GM13977 (cell line): ENCODE measurements around the gene CD180.

Source experiments
- DNase-seq: peaks from one replicate; pipeline ENCODE4 v3.0.0; 2012; ENCODE audit warnings: low spot score
- in situ Hi-C: fragments of 300-500 bp; cut with MboI; formaldehyde crosslinking; loops from one replicate; pipeline ENCODE4 v1.12.0; 2022; ENCODE audit warnings: low sequenced_read_pairs, low pct_unique_long_range_greater_than_20kb, mixed read lengths, inconsistent platforms; ENCODE audit not compliant: unreplicated experiment
- TF ChIP-seq, protein P1 (sequence below): IDR thresholded peaks from 2 replicates; pipeline ENCODE4 v1.5.1; 2012; ENCODE audit warnings: mild to moderate bottlenecking, control low read depth; ENCODE audit not compliant: insufficient read depth; ENCODE audit errors: extremely low read depth, missing control alignments

CD180 gene

DNA sequence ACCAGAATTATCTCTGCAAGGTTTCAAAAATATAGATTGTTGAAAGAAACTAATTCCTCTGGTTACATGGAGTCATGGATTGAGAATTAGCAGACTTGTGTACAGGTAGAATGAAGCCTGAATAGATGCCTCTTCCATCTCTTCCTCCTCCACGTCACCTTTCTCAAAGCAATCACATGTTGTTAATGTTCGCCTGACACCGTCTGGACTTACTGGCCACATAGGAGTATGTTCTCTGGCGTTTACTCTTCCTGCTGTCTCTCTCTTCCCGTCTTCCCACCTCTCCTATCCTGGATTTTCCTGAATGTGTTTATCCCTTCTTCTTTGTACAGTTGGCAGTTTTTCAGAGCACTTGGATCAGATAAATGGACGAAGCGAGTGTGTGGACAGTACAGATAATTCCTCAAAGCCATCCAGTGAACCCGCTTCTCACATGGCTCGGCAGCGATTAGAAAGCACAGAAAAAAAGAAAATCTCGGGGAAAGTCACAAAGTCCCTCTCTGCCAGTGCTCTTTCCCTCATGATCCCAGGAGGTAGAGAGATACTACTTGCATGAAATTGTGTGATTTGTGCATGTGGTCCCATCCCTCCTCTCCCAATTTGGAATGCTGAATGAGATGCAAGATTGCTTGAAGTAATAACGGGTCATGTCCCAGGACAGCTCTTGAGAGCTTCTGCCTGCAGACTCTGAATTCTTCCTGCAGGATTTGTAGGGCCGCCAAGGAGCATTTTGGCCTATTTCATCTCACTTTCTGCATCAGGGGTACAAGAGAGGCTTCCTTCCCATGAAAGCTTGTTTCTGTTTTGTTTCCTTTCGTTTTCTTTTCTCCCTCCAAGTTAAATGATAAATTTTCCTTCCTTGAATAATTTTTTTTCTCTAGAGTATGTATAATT lies 47.3 kb downstream of the CD180 start:
- TF ChIP-seq, protein P1, sequence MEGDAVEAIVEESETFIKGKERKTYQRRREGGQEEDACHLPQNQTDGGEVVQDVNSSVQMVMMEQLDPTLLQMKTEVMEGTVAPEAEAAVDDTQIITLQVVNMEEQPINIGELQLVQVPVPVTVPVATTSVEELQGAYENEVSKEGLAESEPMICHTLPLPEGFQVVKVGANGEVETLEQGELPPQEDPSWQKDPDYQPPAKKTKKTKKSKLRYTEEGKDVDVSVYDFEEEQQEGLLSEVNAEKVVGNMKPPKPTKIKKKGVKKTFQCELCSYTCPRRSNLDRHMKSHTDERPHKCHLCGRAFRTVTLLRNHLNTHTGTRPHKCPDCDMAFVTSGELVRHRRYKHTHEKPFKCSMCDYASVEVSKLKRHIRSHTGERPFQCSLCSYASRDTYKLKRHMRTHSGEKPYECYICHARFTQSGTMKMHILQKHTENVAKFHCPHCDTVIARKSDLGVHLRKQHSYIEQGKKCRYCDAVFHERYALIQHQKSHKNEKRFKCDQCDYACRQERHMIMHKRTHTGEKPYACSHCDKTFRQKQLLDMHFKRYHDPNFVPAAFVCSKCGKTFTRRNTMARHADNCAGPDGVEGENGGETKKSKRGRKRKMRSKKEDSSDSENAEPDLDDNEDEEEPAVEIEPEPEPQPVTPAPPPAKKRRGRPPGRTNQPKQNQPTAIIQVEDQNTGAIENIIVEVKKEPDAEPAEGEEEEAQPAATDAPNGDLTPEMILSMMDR: no peak
- DNase-seq: no peak
- in situ Hi-C loops: no loop called here

DNA sequence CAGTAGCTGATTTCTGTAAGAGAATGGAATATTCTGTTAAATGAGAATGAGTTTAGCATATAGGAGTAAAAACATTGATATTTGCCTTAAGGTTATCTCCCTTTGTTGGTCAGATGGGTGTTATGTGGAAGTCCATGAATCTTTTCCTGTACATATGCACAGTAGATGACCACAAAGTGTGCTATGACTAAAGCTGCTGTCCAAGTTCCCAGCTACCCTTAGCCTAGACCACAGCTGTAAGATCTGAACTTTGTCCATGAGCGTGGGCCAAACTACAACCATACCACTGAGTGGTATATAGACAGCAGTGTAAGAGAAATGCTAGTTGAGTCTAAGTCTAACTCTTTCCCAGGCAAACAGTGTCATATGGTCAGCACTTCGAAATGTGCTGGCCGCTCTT lies 48.8 kb downstream of the CD180 start:
- DNase-seq: no peak
- in situ Hi-C loops: no loop called here
- TF ChIP-seq, protein P1: no peak

DNA sequence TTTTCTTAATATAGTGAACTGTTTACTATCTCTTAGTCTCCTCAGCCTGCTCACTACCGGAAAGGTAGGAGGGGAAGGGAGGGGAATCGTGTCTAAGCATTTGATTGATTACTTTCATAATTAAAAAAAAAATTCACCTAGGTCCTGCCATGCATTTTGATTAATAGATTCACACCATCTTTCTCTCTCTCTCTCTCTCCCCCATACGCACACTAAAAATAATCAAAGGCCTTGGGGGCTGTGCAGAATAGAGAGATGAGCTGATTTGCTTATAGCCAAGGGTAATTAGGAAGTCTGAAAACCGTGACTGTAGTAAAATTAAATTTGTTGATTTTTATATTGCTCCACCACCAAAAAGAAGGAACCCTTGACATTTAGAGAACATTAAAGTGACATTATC lies 49.6 kb downstream of the CD180 start:
- TF ChIP-seq, protein P1: no peak
- DNase-seq: no peak
- in situ Hi-C loops: no loop called here

GRCh38 chr5:67146574-67146973 lies 50.0 kb downstream of the CD180 start:
- in situ Hi-C loops: no loop called here

DNA sequence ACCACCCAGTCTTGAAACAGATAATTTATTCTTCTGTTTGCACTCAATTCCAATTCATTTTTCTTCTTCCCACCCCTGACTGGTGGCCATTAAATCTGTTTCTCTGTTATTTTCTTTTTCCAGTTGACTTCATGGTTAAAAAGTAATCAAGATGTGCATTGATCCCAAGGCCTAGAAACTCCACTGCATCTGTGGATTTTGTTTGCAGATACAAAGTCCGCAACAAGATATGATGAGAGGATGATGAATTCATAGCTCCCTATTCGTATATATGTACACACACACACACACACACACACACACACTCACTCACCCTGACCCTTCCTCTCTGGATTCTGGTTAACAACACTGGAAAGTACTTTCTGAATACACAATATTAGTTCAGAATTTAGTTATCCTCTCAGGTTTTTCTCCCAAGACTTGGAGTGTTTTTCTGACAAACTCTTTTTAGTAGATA lies 52.4 kb downstream of the CD180 start:
- in situ Hi-C loops: no loop called here
- no peak for DNase-seq
- TF ChIP-seq, protein P1: no peak

More at GRCh38 chr5:67146574-67146973, 50.0 kb downstream of the CD180 start:
- TF ChIP-seq, protein P1: no peak
- DNase-seq: no peak

DNA sequence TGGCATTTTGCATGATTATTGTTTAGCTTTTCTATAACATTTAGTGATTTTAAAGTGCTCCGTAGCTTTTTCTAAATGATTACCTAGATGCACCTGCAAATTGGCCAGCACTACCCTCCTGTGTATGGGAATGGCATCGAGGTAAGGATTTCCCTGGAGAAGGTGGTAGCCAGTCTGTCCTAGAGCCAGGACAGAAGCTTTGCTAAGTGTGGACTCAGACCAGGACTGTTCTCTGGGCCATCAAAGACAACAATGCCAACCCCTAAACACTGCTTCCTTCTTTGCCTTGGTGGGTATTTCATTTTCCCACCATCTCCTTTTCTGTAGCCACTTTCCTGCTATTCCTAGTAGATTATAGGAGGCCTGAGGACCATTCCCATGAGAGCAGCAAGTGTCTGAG lies 53.0 kb downstream of the CD180 start:
- in situ Hi-C loops: no loop called here
- TF ChIP-seq, protein P1: no peak
- no peak for DNase-seq
